IPS-18c (cell line): ENCODE results near the gene TTC9B.

Experiments used
- H3K4me3 ChIP-seq: 2 replicates; pipeline ENCODE4 v1.7.0; 2013; ENCODE audit warnings: low read depth, mild to moderate bottlenecking, low read length, moderate library complexity; ENCODE audit not compliant: insufficient read depth
- H3K9me3 ChIP-seq: one replicate; pipeline ENCODE4 v1.6.1; 2013; ENCODE audit warnings: mild to moderate bottlenecking, low read length, moderate library complexity; ENCODE audit not compliant: control insufficient read depth, insufficient read depth

Gene TTC9B

GRCh38 chr19:40238775-40239174 lies 20.6 kb upstream of the TTC9B start:
- Histone ChIP-seq H3K4me3 (no peak overlapping the region), H3K9me3 (no peaks in the 10 kb centered on the region)

GRCh38 chr19:40237791-40238190 lies 19.6 kb upstream of the TTC9B start:
- no peaks in the 10 kb centered on the region for H3K9me3 ChIP-seq
- no peak overlapping the region for H3K4me3 ChIP-seq

GRCh38 chr19:40236366-40236765 lies 18.2 kb upstream of the TTC9B start:
- no peaks in the 10 kb centered on the region for H3K9me3 ChIP-seq

GRCh38 chr19:40236026-40236355 lies 17.8 kb upstream of the TTC9B start:
- no peaks in the 10 kb centered on the region for H3K9me3 ChIP-seq
- no peak overlapping the region for H3K4me3 ChIP-seq

More at GRCh38 chr19:40236366-40236765, 18.2 kb upstream of the TTC9B start:
- H3K4me3 ChIP-seq, result no peak overlapping the region

- H3K9me3 ChIP-seq, result no peaks in the 10 kb centered on the region
- no peak overlapping the region for H3K4me3 ChIP-seq
Observed at GRCh38 chr19:40235238-40236025, 17.2 kb upstream of the TTC9B start.

- Histone ChIP-seq H3K9me3 (no peaks in the 10 kb centered on the region), H3K4me3 (no peak overlapping the region)
Observed at GRCh38 chr19:40234429-40235237, 16.4 kb upstream of the TTC9B start.

- H3K9me3 ChIP-seq, result no peaks in the 10 kb centered on the region
- H3K4me3 ChIP-seq, result no peak overlapping the region
Observed at GRCh38 chr19:40233811-40234389, 15.7 kb upstream of the TTC9B start.

GRCh38 chr19:40232949-40233810 lies 15.0 kb upstream of the TTC9B start:
- no peak overlapping the region for H3K4me3 ChIP-seq
- H3K9me3 ChIP-seq, result no peaks in the 10 kb centered on the region

- no peak overlapping the region for H3K4me3 ChIP-seq
- no peaks in the 10 kb centered on the region for H3K9me3 ChIP-seq
Observed at GRCh38 chr19:40232479-40232878, 14.3 kb upstream of the TTC9B start.

- no peak overlapping the region for H3K4me3 ChIP-seq
- no peaks in the 10 kb centered on the region for H3K9me3 ChIP-seq
Observed at GRCh38 chr19:40231544-40232424, 13.6 kb upstream of the TTC9B start.

GRCh38 chr19:40231057-40231456 lies 12.9 kb upstream of the TTC9B start:
- Histone ChIP-seq H3K4me3 (no peak overlapping the region), H3K9me3 (no peaks in the 10 kb centered on the region)

- Histone ChIP-seq H3K4me3 (no peak overlapping the region), H3K9me3 (no peaks in the 10 kb centered on the region)
Observed at GRCh38 chr19:40229926-40230417, 11.8 kb upstream of the TTC9B start.

- no peak overlapping the region for H3K4me3 ChIP-seq
- no peaks in the 10 kb centered on the region for H3K9me3 ChIP-seq
Observed at GRCh38 chr19:40229484-40229883, 11.3 kb upstream of the TTC9B start.

GRCh38 chr19:40228863-40229262 lies 10.7 kb upstream of the TTC9B start:
- no peak overlapping the region for H3K4me3 ChIP-seq
- no peaks in the 10 kb centered on the region for H3K9me3 ChIP-seq

- no peak overlapping the region for H3K4me3 ChIP-seq
- H3K9me3 ChIP-seq, result no peaks in the 10 kb centered on the region
Observed at GRCh38 chr19:40228346-40228745, 10.2 kb upstream of the TTC9B start.
